ENCODE data around the gene RAI1.

Gene RAI1

GRCh38 chr17:17702449-17703139 is 21.3 kb downstream of the RAI1 start:
- no peak overlapping the region for H3K4me3 ChIP-seq (ENCODE audit: low read depth, low read length)
- no peak overlapping the region for H3K27ac ChIP-seq (ENCODE audit: low read depth, low read length)
- no peak overlapping the region for H3K9ac ChIP-seq (ENCODE audit: low read length)
- no peaks in the 10 kb centered on the region for H3K9me3 ChIP-seq (ENCODE audit: control insufficient read depth, insufficient read depth, low read depth, low read length)
- H3K4me1 ChIP-seq (ENCODE audit: control insufficient read depth, insufficient read depth, low read length) = peaks cover 53% of the 10 kb centered on the region
- no peaks in the 10 kb centered on the region for H3K36me3 ChIP-seq (ENCODE audit: control insufficient read depth, insufficient read depth, low read length)
- H3K27me3 ChIP-seq (ENCODE audit: control insufficient read depth, insufficient read depth, low read length) = peaks cover 98% of the 10 kb centered on the region

GRCh38 chr17:17703140-17703919 is 22.1 kb downstream of the RAI1 start:
- Histone ChIP-seq H3K4me3 (ENCODE audit: low read depth, low read length) (no peak overlapping the region), H3K27ac (ENCODE audit: low read depth, low read length) (no peak overlapping the region), H3K9ac (ENCODE audit: low read length) (no peak overlapping the region), H3K27me3 (ENCODE audit: control insufficient read depth, insufficient read depth, low read length) (peaks cover 98% of the 10 kb centered on the region), H3K9me3 (ENCODE audit: control insufficient read depth, insufficient read depth, low read depth, low read length) (no peaks in the 10 kb centered on the region), H3K36me3 (ENCODE audit: control insufficient read depth, insufficient read depth, low read length) (no peaks in the 10 kb centered on the region), H3K4me1 (ENCODE audit: control insufficient read depth, insufficient read depth, low read length) (peaks cover 46% of the 10 kb centered on the region)

GRCh38 chr17:17704931-17705330 is 23.7 kb downstream of the RAI1 start:
- Histone ChIP-seq H3K36me3 (ENCODE audit: control insufficient read depth, insufficient read depth, low read length) (no peaks in the 10 kb centered on the region), H3K4me1 (ENCODE audit: control insufficient read depth, insufficient read depth, low read length) (peaks cover 39% of the 10 kb centered on the region), H3K27ac (ENCODE audit: low read depth, low read length) (no peak overlapping the region), H3K27me3 (ENCODE audit: control insufficient read depth, insufficient read depth, low read length) (peaks cover 98% of the 10 kb centered on the region), H3K4me3 (ENCODE audit: low read depth, low read length) (no peak overlapping the region), H3K9me3 (ENCODE audit: control insufficient read depth, insufficient read depth, low read depth, low read length) (no peaks in the 10 kb centered on the region), H3K9ac (ENCODE audit: low read length) (no peak overlapping the region)

GRCh38 chr17:17706140-17707060 is 25.1 kb downstream of the RAI1 start:
- Histone ChIP-seq H3K27ac (ENCODE audit: low read depth, low read length) (no peak overlapping the region), H3K36me3 (ENCODE audit: control insufficient read depth, insufficient read depth, low read length) (no peaks in the 10 kb centered on the region), H3K9me3 (ENCODE audit: control insufficient read depth, insufficient read depth, low read depth, low read length) (no peaks in the 10 kb centered on the region), H3K9ac (ENCODE audit: low read length) (no peak overlapping the region), H3K4me3 (ENCODE audit: low read depth, low read length) (no peak overlapping the region), H3K4me1 (ENCODE audit: control insufficient read depth, insufficient read depth, low read length) (peaks cover 40% of the 10 kb centered on the region), H3K27me3 (ENCODE audit: control insufficient read depth, insufficient read depth, low read length) (peaks cover 92% of the 10 kb centered on the region)

GRCh38 chr17:17708295-17708694 is 27.0 kb downstream of the RAI1 start:
- H3K9ac ChIP-seq (ENCODE audit: low read length) = no peak overlapping the region
- H3K4me1 ChIP-seq (ENCODE audit: control insufficient read depth, insufficient read depth, low read length) = peaks cover 32% of the 10 kb centered on the region
- H3K27ac ChIP-seq (ENCODE audit: low read depth, low read length) = no peak overlapping the region
- no peaks in the 10 kb centered on the region for H3K9me3 ChIP-seq (ENCODE audit: control insufficient read depth, insufficient read depth, low read depth, low read length)
- peaks cover 88% of the 10 kb centered on the region for H3K27me3 ChIP-seq (ENCODE audit: control insufficient read depth, insufficient read depth, low read length)
- H3K36me3 ChIP-seq (ENCODE audit: control insufficient read depth, insufficient read depth, low read length) = no peaks in the 10 kb centered on the region
- no peak overlapping the region for H3K4me3 ChIP-seq (ENCODE audit: low read depth, low read length)

GRCh38 chr17:17708816-17709215 is 27.6 kb downstream of the RAI1 start:
- Histone ChIP-seq H3K4me1 (ENCODE audit: control insufficient read depth, insufficient read depth, low read length) (peaks cover 33% of the 10 kb centered on the region), H3K9ac (ENCODE audit: low read length) (no peak overlapping the region), H3K4me3 (ENCODE audit: low read depth, low read length) (no peak overlapping the region), H3K9me3 (ENCODE audit: control insufficient read depth, insufficient read depth, low read depth, low read length) (no peaks in the 10 kb centered on the region), H3K27ac (ENCODE audit: low read depth, low read length) (no peak overlapping the region), H3K36me3 (ENCODE audit: control insufficient read depth, insufficient read depth, low read length) (no peaks in the 10 kb centered on the region), H3K27me3 (ENCODE audit: control insufficient read depth, insufficient read depth, low read length) (peaks cover 87% of the 10 kb centered on the region)

- Histone ChIP-seq H3K9me3 (ENCODE audit: control insufficient read depth, insufficient read depth, low read depth, low read length) (no peaks in the 10 kb centered on the region), H3K4me3 (ENCODE audit: low read depth, low read length) (no peak overlapping the region), H3K9ac (ENCODE audit: low read length) (no peak overlapping the region), H3K36me3 (ENCODE audit: control insufficient read depth, insufficient read depth, low read length) (no peaks in the 10 kb centered on the region), H3K27me3 (ENCODE audit: control insufficient read depth, insufficient read depth, low read length) (peaks cover 87% of the 10 kb centered on the region), H3K4me1 (ENCODE audit: control insufficient read depth, insufficient read depth, low read length) (peaks cover 38% of the 10 kb centered on the region), H3K27ac (ENCODE audit: low read depth, low read length) (no peak overlapping the region)
Observed at GRCh38 chr17:17709815-17710321, 28.6 kb downstream of the RAI1 start.

- peaks cover 87% of the 10 kb centered on the region for H3K27me3 ChIP-seq (ENCODE audit: control insufficient read depth, insufficient read depth, low read length)
Observed at GRCh38 chr17:17710355-17710727, 29.1 kb downstream of the RAI1 start.

GRCh38 chr17:17710728-17711541 is 29.7 kb downstream of the RAI1 start:
- Histone ChIP-seq H3K27me3 (ENCODE audit: control insufficient read depth, insufficient read depth, low read length) (peaks cover 89% of the 10 kb centered on the region), H3K36me3 (ENCODE audit: control insufficient read depth, insufficient read depth, low read length) (no peaks in the 10 kb centered on the region), H3K4me3 (ENCODE audit: low read depth, low read length) (peak overlapping the region; percentile 35), H3K4me1 (ENCODE audit: control insufficient read depth, insufficient read depth, low read length) (peaks cover 38% of the 10 kb centered on the region), H3K9me3 (ENCODE audit: control insufficient read depth, insufficient read depth, low read depth, low read length) (no peaks in the 10 kb centered on the region), H3K27ac (ENCODE audit: low read depth, low read length) (no peak overlapping the region), H3K9ac (ENCODE audit: low read length) (peak overlapping the region; percentile 35)

More at GRCh38 chr17:17710355-17710727, 29.1 kb downstream of the RAI1 start:
- Histone ChIP-seq H3K4me1 (ENCODE audit: control insufficient read depth, insufficient read depth, low read length) (peaks cover 38% of the 10 kb centered on the region), H3K27ac (ENCODE audit: low read depth, low read length) (no peak overlapping the region), H3K36me3 (ENCODE audit: control insufficient read depth, insufficient read depth, low read length) (no peaks in the 10 kb centered on the region), H3K9ac (ENCODE audit: low read length) (no peak overlapping the region), H3K4me3 (ENCODE audit: low read depth, low read length) (no peak overlapping the region), H3K9me3 (ENCODE audit: control insufficient read depth, insufficient read depth, low read depth, low read length) (no peaks in the 10 kb centered on the region)

- H3K27ac ChIP-seq (ENCODE audit: low read depth, low read length) = no peak overlapping the region
- peak overlapping the region; percentile 35 for H3K4me3 ChIP-seq (ENCODE audit: low read depth, low read length)
- H3K9me3 ChIP-seq (ENCODE audit: control insufficient read depth, insufficient read depth, low read depth, low read length) = no peaks in the 10 kb centered on the region
- H3K27me3 ChIP-seq (ENCODE audit: control insufficient read depth, insufficient read depth, low read length) = peaks cover 89% of the 10 kb centered on the region
- no peaks in the 10 kb centered on the region for H3K36me3 ChIP-seq (ENCODE audit: control insufficient read depth, insufficient read depth, low read length)
- H3K4me1 ChIP-seq (ENCODE audit: control insufficient read depth, insufficient read depth, low read length) = peaks cover 38% of the 10 kb centered on the region
- H3K9ac ChIP-seq (ENCODE audit: low read length) = no peak overlapping the region
Observed at GRCh38 chr17:17711641-17712162, 30.4 kb downstream of the RAI1 start.
